Stomach (tissue), 9 donors: ENCODE measurements around the gene EVX1. TPM values are rescaled to one million over a fixed set of nuclear protein-coding genes. Genes with fewer than 3 reads are reported as not detected.
A peak's percentile ranks its signal among the peaks of the same experiment; 100 is the strongest.

Experiments used
- DNase-seq, 2 donors: peaks; one replicate each; pipeline versions ENCODE4 v3.0.0 to v3.0.0-alpha.2; 2013 to 2019
- H3K27ac ChIP-seq, 5 donors: fragments of 200-600 bp in 4 of 5; sonication (generic) in 4 of 5; one replicate each; pipeline ENCODE4 v1.5.1; 2013 to 2019; ENCODE audit warnings: mild to moderate bottlenecking in 1 of 5, moderate library complexity in 1 of 5
- H3K27me3 ChIP-seq, 3 donors: fragments of 200-600 bp; sonication (generic); one replicate each; pipeline ENCODE4 v1.5.1; 2017 to 2019; ENCODE audit warnings: mixed run types in 1 of 3
- H3K36me3 ChIP-seq, 4 donors: fragments of 200-600 bp; sonication (generic); 1 replicate in 3 of 4; 2 replicates in 1 of 4; pipeline ENCODE4 v1.5.1; 2016 to 2019
- H3K4me1 ChIP-seq, 4 donors: fragments of 200-600 bp; sonication (generic); one replicate each; pipeline ENCODE4 v1.5.1; 2016 to 2019
- H3K4me3 ChIP-seq, 4 donors: fragments of 200-600 bp; sonication (generic) in 3 of 4; one replicate each; pipeline ENCODE4 v1.5.1; 2016 to 2019; ENCODE audit warnings: mild to moderate bottlenecking in 1 of 4
- H3K9me3 ChIP-seq, 4 donors: fragments of 200-600 bp; sonication (generic); one replicate each; pipeline ENCODE4 v1.5.1; 2016 to 2019
- CTCF ChIP-seq, 7 experiments: fragments of 450-650 bp in 4 of 7; fragments of 200-600 bp in 3 of 7; sonication (generic) in 3 of 7; IDR thresholded peaks; one replicate each; pipeline ENCODE4 v1.5.1; 2016 to 2019; ENCODE audit warnings: antibody characterized with exemption in 7 of 7, control low read depth in 2 of 7, mild to moderate bottlenecking in 1 of 7
- EP300 ChIP-seq: sonication (generic); formaldehyde crosslinking; IDR thresholded peaks from one replicate; pipeline ENCODE4 v1.6.1; 2017; ENCODE audit warnings: antibody characterized with exemption
- POLR2A ChIP-seq, 4 donors: fragments of 450-650 bp; IDR thresholded peaks; one replicate each; pipeline ENCODE4 v1.6.1; 2016; ENCODE audit warnings: antibody characterized with exemption in 4 of 4, control low read depth in 2 of 4, mild to moderate bottlenecking in 1 of 4, moderate library complexity in 1 of 4
- POLR2AphosphoS5 ChIP-seq, 3 donors: sonication (generic); formaldehyde crosslinking; IDR thresholded peaks; one replicate each; pipeline ENCODE4 v1.6.1; 2016; ENCODE audit warnings: antibody characterized with exemption in 3 of 3
- WGBS, 5 donors: extraction: QIAGEN DNeasy Blood & Tissue Kit in 3 of 5; methylation state at CpG; one replicate each; pipeline versions ENCODE4 v1.1.5 to v1.1.7; 2013 to 2018; 5-methylcytosine and 5-hydroxymethylcytosine counted together
- intact Hi-C: fragments of 100-400 bp; cut with DNase I; formaldehyde crosslinking; loops from one replicate; pipeline ENCODE4 v1.15.1; 2023; ENCODE audit warnings: low total_unique reads
- polyA plus RNA-seq, 3 donors: library from polyadenylated mRNA; stranded (reverse); fragments of 200-250 nt; gene quantifications; one replicate each; pipeline ENCODE4 v1.2.3, GENCODE V29; 2013
- total RNA-seq, 5 donors: library from RNA; depleted of rRNA; stranded (reverse); fragments of >200 nt; gene quantifications; one replicate each; pipeline versions ENCODE4 v1.1.0 to v1.2.3, GENCODE V29; 2014 to 2016
- donor health status: healthy with polysubstance abuse.
- donor health status: Bipolar disorder and iron deficiency.
- donor health status: healthy.

EVX1 gene
- total and polyA plus RNA-seq, 8 donors = not detected

- peak overlapping the region in 2 of 4 donors; percentile 25 to 33 for H3K4me3 ChIP-seq
- peaks cover 34 to 66% (median 52%) of the 10 kb centered on the region in 4 donors for H3K4me1 ChIP-seq
- H3K27ac ChIP-seq = no peak overlapping the region
- 5 to 11% (median 6%) methylated on average over 32 to 43 of the region's 43 CpGs for WGBS, 5 donors
- no peaks in the 10 kb centered on the region for H3K36me3 ChIP-seq
- no peak for TF ChIP-seq POLR2A (IDR thresholded peaks at IDR 0.05)
- no peak for TF ChIP-seq CTCF (IDR thresholded peaks at IDR 0.05)
- TF ChIP-seq EP300 = no peak
- TF ChIP-seq POLR2AphosphoS5 (IDR thresholded peaks at IDR 0.05) = no peak
- H3K27me3 ChIP-seq = peaks cover 51 to 100% (median 100%) of the 10 kb centered on the region in 3 donors
- H3K9me3 ChIP-seq = no peaks in the 10 kb centered on the region
- intact Hi-C loops = no loop called here
- no peak for DNase-seq
Observed at GRCh38 chr7:27243340-27244163, 950 bp downstream of the EVX1 start.

GRCh38 chr7:27244488-27245123 lies 2.0 kb downstream of the EVX1 start:
- 10 to 21% (median 16%) methylated on average over 18 of the region's 18 CpGs for WGBS, 5 donors
- Histone ChIP-seq H3K9me3 (no peaks in the 10 kb centered on the region), H3K36me3 (no peaks in the 10 kb centered on the region), H3K27ac (no peak overlapping the region), H3K27me3 (peaks cover 53 to 100% (median 100%) of the 10 kb centered on the region in 3 donors), H3K4me3 (no peak overlapping the region), H3K4me1 (peaks cover 29 to 67% (median 50%) of the 10 kb centered on the region in 4 donors)
- no peak for TF ChIP-seq POLR2AphosphoS5 (IDR thresholded peaks at IDR 0.05)
- no peak for TF ChIP-seq POLR2A (IDR thresholded peaks at IDR 0.05)
- TF ChIP-seq EP300 = no peak
- TF ChIP-seq CTCF (IDR thresholded peaks at IDR 0.05) = no peak
- no peak for DNase-seq
- intact Hi-C loops = no loop called here

GRCh38 chr7:27245124-27245797 lies 2.7 kb downstream of the EVX1 start:
- H3K4me3 ChIP-seq = peak overlapping the region in 3 of 4 donors; percentile 22 to 39 (median 28)
- peaks cover 27 to 63% (median 46%) of the 10 kb centered on the region in 4 donors for H3K4me1 ChIP-seq
- TF ChIP-seq EP300 = no peak
- no peak for TF ChIP-seq CTCF (IDR thresholded peaks at IDR 0.05)
- no peak for TF ChIP-seq POLR2A (IDR thresholded peaks at IDR 0.05)
- no peak for TF ChIP-seq POLR2AphosphoS5 (IDR thresholded peaks at IDR 0.05)
- no peaks in the 10 kb centered on the region for H3K9me3 ChIP-seq
- H3K27me3 ChIP-seq = peaks cover 52 to 100% (median 100%) of the 10 kb centered on the region in 3 donors
- H3K36me3 ChIP-seq = no peaks in the 10 kb centered on the region
- 8 to 17% (median 10%) methylated on average over 24 to 37 of the region's 37 CpGs for WGBS, 5 donors
- intact Hi-C loops = no loop called here
- no peak overlapping the region for H3K27ac ChIP-seq
- DNase-seq = no peak
